D721Med (cell line): ENCODE data around the gene FGB.

Source experiments
- DNase-seq: peaks from one replicate; pipeline ENCODE4 v3.0.0; 2011; ENCODE audit warnings: low spot score; ENCODE audit not compliant: insufficient read length
- FAIRE-seq: peaks from 2 replicates; lab custom pipeline; 2011; peaks lifted over from hg19 to GRCh38; lab: Jason Lieb, UNC
- CTCF ChIP-seq: IDR thresholded peaks from 2 replicates; pipeline ENCODE4 v1.5.1; 2012; ENCODE audit warnings: mild to moderate bottlenecking, control low read depth; ENCODE audit not compliant: insufficient read depth; ENCODE audit errors: missing control alignments

The FGB gene

GRCh38 chr4:154577324-154577723 is 14.5 kb downstream of the FGB start:
- DNase-seq: no peak
- FAIRE-seq: no peak
- TF ChIP-seq CTCF: no peak

DNA sequence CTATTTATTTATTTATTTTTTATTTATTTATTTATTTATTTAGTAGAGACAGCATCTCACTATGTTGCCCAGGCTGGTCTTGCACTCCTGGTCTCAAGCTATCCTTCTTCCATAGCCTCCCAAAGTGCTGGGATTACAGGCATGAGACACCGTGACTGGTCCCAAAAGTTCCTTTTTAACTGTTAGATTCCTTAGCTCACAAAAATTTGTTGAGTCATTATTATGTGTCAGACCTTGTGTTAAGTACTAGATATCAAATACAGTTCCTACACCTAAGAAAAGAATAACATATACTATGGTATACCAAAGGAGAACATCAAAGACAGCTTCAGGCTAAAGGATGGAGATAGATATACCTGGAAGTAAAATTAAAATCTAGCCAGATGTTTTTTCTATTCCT is 16.1 kb downstream of the FGB start:
- no peak for TF ChIP-seq CTCF
- no peak for FAIRE-seq

DNA sequence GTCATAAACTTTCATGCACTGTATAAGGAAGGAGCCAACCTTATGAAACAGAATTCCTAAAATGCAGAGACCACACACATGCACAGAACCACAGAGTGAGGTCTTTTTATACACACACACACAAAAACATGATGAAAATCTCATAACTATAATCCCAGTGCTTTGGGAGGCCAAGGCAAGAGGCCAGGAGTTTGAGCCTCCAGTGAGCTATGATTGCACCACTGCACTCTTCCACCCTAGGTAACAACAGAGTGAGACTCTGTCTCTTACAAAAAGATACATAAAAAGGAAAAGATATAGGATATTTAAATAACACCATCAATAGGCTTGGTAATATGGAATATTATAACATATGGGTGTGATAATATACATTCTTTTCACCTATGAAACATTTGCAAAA is 17.1 kb downstream of the FGB start:
- no peak for FAIRE-seq
- no peak for DNase-seq
- no peak for TF ChIP-seq CTCF

More for the DNA sequence above, 16.1 kb downstream of the FGB start:
- no peak for DNase-seq

DNA sequence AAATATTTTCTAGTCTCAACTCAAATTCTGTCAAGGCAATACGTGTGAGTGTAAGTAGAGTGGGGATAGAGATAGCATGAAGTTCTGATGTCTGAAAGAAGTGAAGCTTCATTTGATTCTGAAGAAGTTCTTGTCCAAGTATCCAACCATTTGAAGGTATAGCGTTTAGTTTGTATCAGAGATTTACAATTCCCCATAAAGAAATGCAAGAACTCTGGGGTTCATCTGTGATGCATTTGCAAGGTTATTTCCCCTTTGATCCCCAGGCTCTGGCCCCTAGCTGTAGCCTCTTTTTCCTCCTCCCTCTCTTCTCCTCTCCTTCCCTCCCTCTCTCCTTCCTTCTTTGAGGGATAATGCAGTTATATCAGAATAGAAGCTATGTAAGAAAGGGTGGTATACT is 19.9 kb downstream of the FGB start:
- FAIRE-seq: no peak

GRCh38 chr4:154583230-154583629 is 20.4 kb downstream of the FGB start:
- FAIRE-seq (no peak), DNase-seq (no peak)
- no peak for TF ChIP-seq CTCF

More for the DNA sequence above, 19.9 kb downstream of the FGB start:
- no peak for TF ChIP-seq CTCF
- no peak for DNase-seq

DNA sequence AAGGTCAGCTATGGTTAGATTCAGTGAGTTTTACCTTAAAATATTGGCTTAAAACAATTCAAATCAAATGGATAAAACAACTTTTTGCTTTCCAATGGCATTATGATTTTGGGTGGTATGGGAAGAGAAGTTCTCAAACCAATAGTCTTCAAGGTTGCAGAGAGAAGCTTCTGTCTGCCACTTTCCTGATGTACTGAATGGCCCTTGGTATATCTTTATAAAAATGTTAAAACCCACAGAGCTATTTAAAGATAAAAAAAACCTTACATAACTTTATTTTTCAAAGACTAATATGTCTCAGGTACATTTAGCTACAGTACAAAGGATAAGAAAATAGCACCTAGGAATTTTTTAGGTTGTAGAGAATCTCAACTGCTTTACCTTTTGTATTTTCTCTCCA is 20.9 kb downstream of the FGB start:
- FAIRE-seq (no peak), DNase-seq (no peak)
- no peak for TF ChIP-seq CTCF

DNA sequence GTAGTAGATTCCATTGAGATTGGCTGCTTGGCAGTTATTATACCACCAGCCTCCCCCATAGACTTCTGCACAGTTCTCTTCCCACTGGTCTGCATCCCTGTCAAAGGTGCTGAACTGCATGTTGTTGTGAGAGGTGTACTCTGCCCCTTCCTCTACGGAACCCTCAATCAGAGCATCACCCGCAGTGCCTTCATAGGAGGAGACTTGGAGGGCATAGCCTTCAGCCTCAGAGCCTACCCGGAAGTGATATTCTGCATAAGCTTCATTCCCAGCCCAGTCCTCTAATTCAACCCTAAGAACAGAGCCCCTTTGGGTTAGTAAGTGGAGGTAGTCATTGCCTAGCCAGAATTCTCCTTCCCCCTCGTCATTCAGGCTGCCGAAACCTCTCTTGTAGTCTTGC is 21.4 kb downstream of the FGB start:
- no peak for DNase-seq
- FAIRE-seq: no peak
- no peak for TF ChIP-seq CTCF
